M059J (cell line): ENCODE results near the gene EFS. TPM values are rescaled to one million over a fixed set of nuclear protein-coding genes. Genes with fewer than 3 reads are reported as not detected.
"Not testable (repeated sequence)": the region's sequence is repeated elsewhere in the genome, so short reads cannot be mapped to it uniquely, and the experiment has no call there.

Experiments
- DNase-seq: peaks from one replicate; pipeline ENCODE4 v3.0.0-alpha.2; 2012; ENCODE audit warnings: low read depth
- total RNA-seq: library from RNA; depleted of rRNA; stranded (reverse); fragments of >200 nt; shearing (Covaris generic); gene quantifications from 2 replicates; pipeline ENCODE4 v1.2.3, GENCODE V29; 2014

The EFS gene
- total RNA-seq, 1 experiment from 2014 or later, result 0.12 TPM

GRCh38 chr14:23399136-23399535, 34.2 kb upstream of the EFS start:
- DNase-seq, result no peak

GRCh38 chr14:23398348-23398747, 33.4 kb upstream of the EFS start:
- DNase-seq, result no peak

GRCh38 chr14:23396781-23397407, 31.9 kb upstream of the EFS start:
- DNase-seq, result no peak

GRCh38 chr14:23396126-23396525, 31.2 kb upstream of the EFS start:
- no peak for DNase-seq

- no peak for DNase-seq
These were observed 27.6 kb upstream of the EFS start for GRCh38 chr14:23392613-23393012.

GRCh38 chr14:23389871-23390270, 24.9 kb upstream of the EFS start:
- DNase-seq, result not testable (repeated sequence)

- DNase-seq, result no peak
These were observed 24.4 kb upstream of the EFS start for GRCh38 chr14:23389396-23389795.

DNA sequence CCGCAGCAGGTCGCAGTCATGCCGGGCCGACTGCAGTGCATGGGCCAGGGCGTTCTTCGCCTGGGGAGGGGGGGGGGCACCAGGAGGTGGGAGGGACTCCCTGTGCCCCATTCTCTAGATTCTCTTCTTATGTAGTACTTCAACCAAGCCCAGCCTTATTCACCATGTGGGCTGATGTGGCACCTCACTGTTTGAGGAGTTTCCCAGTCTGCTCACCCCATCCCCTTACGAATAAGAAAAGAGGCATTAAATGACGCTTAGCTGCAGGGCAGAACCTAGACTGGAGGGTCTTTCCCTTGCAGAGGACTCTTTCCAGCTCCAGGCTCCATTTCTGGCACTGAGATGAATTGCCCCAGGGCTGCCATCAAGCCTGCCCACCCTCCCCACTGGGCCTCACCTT, 24.0 kb upstream of the EFS start:
- no peak for DNase-seq

DNA sequence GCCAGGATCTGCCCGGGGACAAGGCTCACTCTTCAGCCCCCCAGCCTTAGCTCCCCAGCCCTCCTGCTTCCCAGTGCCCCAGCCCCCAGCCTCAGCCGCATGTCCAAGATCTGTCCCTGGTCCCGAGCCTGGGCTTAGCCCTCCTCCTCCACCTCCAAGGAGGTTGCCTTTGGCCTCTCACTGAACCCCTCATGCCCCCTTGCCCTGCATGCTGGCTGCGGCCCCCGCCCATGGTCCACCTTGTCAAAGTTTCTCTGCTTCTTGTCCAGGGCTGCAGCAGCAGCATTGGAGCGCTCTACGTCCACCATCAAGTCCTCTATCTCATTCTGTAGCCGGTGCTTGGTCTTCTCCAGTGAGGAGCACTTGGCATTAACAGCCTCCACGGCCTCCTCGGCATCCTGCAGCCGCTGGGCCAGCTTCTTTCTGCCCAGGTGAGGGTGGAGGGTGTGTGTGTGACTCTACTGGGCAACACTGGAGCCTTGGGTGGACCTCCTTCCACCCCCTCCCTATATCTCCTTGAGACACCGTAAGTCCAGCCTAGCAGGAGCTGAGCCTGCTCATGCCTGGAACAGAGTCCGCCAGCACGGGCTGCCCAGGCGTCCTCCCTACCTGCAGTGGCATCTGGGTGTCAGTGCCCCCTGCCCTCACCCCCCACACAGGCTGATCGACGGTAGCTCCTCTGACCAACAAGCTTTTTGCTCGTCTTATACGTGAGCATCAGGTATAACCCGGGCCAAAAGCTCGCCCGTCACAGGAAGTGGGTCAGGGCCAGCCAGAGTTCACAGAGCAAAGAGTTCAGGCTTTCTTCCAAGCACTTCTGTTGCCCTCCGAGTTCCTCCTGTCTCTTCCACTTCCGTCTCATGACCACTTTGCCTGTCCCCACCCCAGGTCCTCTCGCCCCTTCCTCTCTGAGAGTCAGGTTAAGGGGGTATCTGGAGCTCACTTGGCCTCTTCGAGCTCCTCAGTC, 23.2 kb upstream of the EFS start:
- DNase-seq, result no peak

- DNase-seq, result no peak
These were observed 22.0 kb upstream of the EFS start for GRCh38 chr14:23386999-23387398.

GRCh38 chr14:23386266-23386657, 21.3 kb upstream of the EFS start:
- not testable (repeated sequence) for DNase-seq

DNA sequence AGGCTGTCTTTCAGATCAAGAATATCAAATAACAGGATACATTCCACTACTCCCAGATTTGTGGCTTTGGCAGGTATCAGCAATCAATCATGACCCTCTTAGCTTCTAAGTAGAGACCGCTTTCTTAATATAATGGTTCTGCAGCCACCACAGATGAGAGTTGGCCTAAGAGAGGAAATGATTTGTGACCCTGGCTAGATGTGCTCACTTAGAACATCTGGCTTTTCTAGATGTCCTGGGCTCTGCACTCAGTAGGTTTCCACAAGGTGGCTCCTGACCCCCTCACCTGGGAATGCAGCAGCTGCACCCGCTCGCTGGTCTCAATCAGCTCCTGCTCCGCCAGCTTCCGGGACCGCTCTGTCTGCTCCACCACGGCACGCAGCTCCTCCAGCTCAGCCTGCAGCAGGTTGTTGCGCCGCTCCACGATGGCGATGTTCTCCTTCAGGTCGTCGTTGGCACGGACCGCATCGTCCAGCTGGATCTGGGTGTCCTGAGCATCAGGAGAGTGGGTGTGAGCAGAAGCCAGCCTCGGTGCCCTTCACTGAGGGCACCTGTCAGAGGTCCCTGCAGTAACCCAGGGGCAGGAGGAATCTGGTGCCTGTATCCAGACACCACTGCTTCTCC, 20.8 kb upstream of the EFS start:
- DNase-seq, result no peak

- no peak for DNase-seq
These were observed 20.3 kb upstream of the EFS start for GRCh38 chr14:23385244-23385641.

- no peak for DNase-seq
These were observed 19.6 kb upstream of the EFS start for GRCh38 chr14:23384364-23385080.

GRCh38 chr14:23382731-23383440, 17.9 kb upstream of the EFS start:
- DNase-seq, result no peak

GRCh38 chr14:23382276-23382675, 17.3 kb upstream of the EFS start:
- DNase-seq, result no peak

DNA sequence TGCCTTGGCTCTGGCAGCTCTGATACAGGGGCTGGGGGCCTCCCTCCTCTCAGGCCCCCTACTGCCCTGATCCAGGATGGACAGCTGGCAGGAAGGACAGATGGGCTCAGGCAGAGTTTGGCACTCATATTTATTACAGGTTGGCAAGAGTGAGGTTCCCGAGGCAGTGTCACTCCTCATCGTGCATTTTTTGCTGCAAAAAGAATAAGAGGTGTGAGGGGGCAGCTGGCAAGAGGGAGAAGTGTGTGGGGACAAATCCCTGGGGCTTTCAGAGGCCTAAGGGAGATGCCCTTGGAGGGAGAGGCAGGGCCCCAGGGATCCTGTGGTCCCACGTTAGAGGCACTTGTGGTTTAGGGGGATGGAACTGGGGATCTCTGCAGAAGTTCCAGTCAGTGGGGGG, 16.9 kb upstream of the EFS start:
- no peak for DNase-seq

- no peak for DNase-seq
These were observed 16.0 kb upstream of the EFS start for GRCh38 chr14:23380976-23381375.

DNA sequence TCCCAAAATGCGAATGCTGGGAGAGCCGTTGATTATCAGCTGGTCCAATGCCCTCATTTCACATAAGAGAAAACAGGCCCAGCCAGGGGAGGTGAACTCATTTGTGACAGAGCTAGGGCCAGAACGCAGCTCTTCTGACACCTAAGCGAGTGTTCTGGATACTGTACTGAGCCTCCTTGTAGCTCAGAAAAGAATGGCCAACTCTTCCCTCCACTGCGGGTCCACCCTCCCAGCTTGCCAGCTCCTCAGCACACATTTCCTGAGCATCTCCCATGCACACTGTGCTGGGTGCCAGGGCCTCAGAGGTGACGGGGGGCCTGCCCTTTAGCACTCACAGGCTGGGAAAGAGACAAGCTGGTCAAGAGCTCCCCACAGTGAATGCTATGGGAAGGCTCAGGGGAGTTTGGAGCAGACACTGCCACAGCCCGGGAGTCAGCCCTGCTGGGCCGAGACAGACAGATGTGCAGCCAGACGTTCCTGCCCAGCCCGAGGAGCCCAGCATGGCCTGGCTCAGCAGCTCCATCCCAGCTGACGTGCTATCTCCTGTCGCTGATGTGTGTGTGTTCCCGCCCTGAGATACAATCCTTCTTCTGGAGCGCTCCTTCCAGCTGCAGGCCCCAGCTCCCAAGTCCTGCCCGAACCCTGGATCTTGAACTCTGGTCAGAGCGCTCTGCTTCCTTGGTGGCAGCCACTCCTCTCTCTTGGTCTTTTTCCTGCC, 15.4 kb upstream of the EFS start:
- DNase-seq, result no peak

GRCh38 chr14:23379366-23380196, 14.6 kb upstream of the EFS start:
- peak; percentile 25 for DNase-seq
